GM18873 (cell line): ENCODE data around the gene HSD17B14.
"Not testable (repeated sequence)": the region's sequence is repeated elsewhere in the genome, so short reads cannot be mapped to it uniquely, and the experiment has no call there.

Source experiments
- ATAC-seq: cut with Tn5 transposase; IDR thresholded peaks from one replicate; pipeline ENCODE4 v1.9.1; 2021; ENCODE audit warnings: mild to moderate bottlenecking, moderate library complexity, moderate number of reproducible peaks; ENCODE audit not compliant: unreplicated experiment, low FRiP score

Gene HSD17B14

GRCh38 chr19:48836089-48837017 is at the start of gene HSD17B14:
Gene HSD17B14, minus strand, starts transcription at chr19:48836491. Its CDS starts 80 bp downstream, at chr19:48836411.
- no peak for ATAC-seq

- no peak for ATAC-seq
Observed at GRCh38 chr19:48883726-48884125, 47.4 kb upstream of the HSD17B14 start.

GRCh38 chr19:48881741-48882657 is 45.7 kb upstream of the HSD17B14 start:
- ATAC-seq: no peak

GRCh38 chr19:48879696-48880095 is 43.4 kb upstream of the HSD17B14 start:
- ATAC-seq: not testable (repeated sequence)

GRCh38 chr19:48879025-48879637 is 42.8 kb upstream of the HSD17B14 start:
- ATAC-seq: no peak

- ATAC-seq: no peak
Observed at GRCh38 chr19:48878196-48879024, 42.1 kb upstream of the HSD17B14 start.

- no peak for ATAC-seq
Observed at GRCh38 chr19:48877855-48878195, 41.5 kb upstream of the HSD17B14 start.

GRCh38 chr19:48876043-48876981 is 40.0 kb upstream of the HSD17B14 start:
- ATAC-seq: not testable (repeated sequence)

GRCh38 chr19:48874303-48875135 is 38.2 kb upstream of the HSD17B14 start:
- no peak for ATAC-seq

GRCh38 chr19:48873476-48874302 is 37.4 kb upstream of the HSD17B14 start:
- ATAC-seq: no peak

- ATAC-seq: peak; percentile 17
Observed at GRCh38 chr19:48872884-48873475, 36.7 kb upstream of the HSD17B14 start.

- peak; percentile 41 for ATAC-seq
Observed at GRCh38 chr19:48872182-48872883, 36.0 kb upstream of the HSD17B14 start, which contains the start of gene PPP1R15A. Gene PPP1R15A, plus strand, starts transcription at chr19:48872421. Its CDS starts 813 bp downstream, at chr19:48873234.

GRCh38 chr19:48871471-48872181 is 35.3 kb upstream of the HSD17B14 start:
- not testable (repeated sequence) for ATAC-seq

GRCh38 chr19:48870048-48870447 is 33.8 kb upstream of the HSD17B14 start:
- no peak for ATAC-seq
